Type B pancreatic cell (in vitro differentiated cells): Measurements from ENCODE around the gene PLCL2. TPM values are rescaled to one million over a fixed set of nuclear protein-coding genes. Genes with fewer than 3 reads are reported as not detected.

ENCODE experiments used
- DNase-seq: peaks from one replicate; pipeline ENCODE4 v3.0.0; 2021; ENCODE audit warnings: mixed read lengths; ENCODE audit not compliant: unreplicated experiment; ENCODE audit errors: extremely low spot score
- H3K27ac Mint-ChIP-seq: 2 replicates; pipeline ENCODE4 v1.8.0; 2021; ENCODE audit warnings: mild to moderate bottlenecking, mixed read lengths
- H3K27me3 Mint-ChIP-seq: 2 replicates; pipeline ENCODE4 v1.8.0; 2021; ENCODE audit warnings: mixed read lengths
- H3K36me3 Mint-ChIP-seq: 2 replicates; pipeline ENCODE4 v1.8.0; 2021; ENCODE audit warnings: mixed read lengths
- H3K4me1 Mint-ChIP-seq: one replicate; pipeline ENCODE4 v1.8.0; 2021; ENCODE audit warnings: mixed read lengths; ENCODE audit not compliant: unreplicated experiment
- H3K4me3 Mint-ChIP-seq: 2 replicates; pipeline ENCODE4 v1.8.0; 2021; ENCODE audit warnings: mild to moderate bottlenecking, mixed read lengths
- H3K9me3 Mint-ChIP-seq: 2 replicates; pipeline ENCODE4 v1.8.0; 2021; ENCODE audit warnings: mixed read lengths
- total RNA-seq: library from RNA; stranded (reverse); gene quantifications from 2 replicates; pipeline ENCODE4 v1.2.1, GENCODE V29; 2021; ENCODE audit warnings: low replicate concordance
- TF ChIP-seq, protein P1 (sequence below): fragments of 200-600 bp; sonication (generic); conservative IDR thresholded peaks from 2 replicates; pipeline ENCODE4 v1.5.0; 2021; ENCODE audit warnings: antibody characterized with exemption, mild to moderate bottlenecking

PLCL2 gene
- total RNA-seq, 1 donor from 2014 or later: 10.6 TPM

DNA sequence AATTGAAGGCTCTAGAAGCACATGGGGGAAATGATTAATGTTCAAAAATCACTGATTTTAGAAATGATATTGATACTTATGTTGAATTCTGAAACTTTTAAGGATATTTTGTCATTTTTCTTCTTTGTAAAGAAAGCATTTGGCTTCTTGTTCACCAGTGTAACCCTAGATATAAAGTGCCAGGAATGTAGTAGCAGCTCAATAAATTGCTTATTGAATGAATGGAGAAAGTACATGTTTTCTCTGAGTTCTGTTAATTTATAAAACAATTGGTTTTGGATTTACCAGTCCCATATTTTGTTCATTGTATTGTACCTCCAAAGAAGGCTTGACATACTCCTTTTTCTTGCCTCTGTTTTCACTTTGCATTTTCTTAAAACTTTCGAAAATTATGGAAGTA lies 2.4 kb downstream of the PLCL2 start:
- peak overlapping the region; percentile 48 for H3K4me3 Mint-ChIP-seq
- H3K27me3 Mint-ChIP-seq: peaks cover 12% of the 10 kb centered on the region
- no peaks in the 10 kb centered on the region for H3K36me3 Mint-ChIP-seq
- TF ChIP-seq, protein P1, sequence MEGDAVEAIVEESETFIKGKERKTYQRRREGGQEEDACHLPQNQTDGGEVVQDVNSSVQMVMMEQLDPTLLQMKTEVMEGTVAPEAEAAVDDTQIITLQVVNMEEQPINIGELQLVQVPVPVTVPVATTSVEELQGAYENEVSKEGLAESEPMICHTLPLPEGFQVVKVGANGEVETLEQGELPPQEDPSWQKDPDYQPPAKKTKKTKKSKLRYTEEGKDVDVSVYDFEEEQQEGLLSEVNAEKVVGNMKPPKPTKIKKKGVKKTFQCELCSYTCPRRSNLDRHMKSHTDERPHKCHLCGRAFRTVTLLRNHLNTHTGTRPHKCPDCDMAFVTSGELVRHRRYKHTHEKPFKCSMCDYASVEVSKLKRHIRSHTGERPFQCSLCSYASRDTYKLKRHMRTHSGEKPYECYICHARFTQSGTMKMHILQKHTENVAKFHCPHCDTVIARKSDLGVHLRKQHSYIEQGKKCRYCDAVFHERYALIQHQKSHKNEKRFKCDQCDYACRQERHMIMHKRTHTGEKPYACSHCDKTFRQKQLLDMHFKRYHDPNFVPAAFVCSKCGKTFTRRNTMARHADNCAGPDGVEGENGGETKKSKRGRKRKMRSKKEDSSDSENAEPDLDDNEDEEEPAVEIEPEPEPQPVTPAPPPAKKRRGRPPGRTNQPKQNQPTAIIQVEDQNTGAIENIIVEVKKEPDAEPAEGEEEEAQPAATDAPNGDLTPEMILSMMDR: no peak
- H3K9me3 Mint-ChIP-seq: no peaks in the 10 kb centered on the region
- H3K27ac Mint-ChIP-seq: no peak overlapping the region
- H3K4me1 Mint-ChIP-seq: peaks cover 60% of the 10 kb centered on the region
- DNase-seq: no peak

DNA sequence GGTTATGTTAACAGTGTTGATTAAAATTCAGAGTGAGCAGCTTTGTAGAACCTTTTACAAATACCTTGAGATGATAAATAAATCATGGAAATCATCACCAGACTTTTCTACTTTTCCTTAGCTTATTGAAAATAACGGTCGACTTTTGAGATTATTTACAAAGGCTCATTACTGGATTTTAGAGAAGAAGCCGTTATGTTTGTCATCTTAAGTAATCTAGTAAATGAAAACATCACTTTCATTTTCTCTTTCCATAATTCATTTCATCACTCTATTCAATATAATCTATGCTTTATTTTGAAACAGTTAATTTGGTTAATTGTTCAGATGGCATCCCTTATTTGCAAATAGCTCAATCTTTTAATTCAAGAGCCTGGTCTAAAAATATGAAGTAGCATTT lies 3.6 kb downstream of the PLCL2 start:
- H3K4me3 Mint-ChIP-seq: peak overlapping the region; percentile 46

DNA sequence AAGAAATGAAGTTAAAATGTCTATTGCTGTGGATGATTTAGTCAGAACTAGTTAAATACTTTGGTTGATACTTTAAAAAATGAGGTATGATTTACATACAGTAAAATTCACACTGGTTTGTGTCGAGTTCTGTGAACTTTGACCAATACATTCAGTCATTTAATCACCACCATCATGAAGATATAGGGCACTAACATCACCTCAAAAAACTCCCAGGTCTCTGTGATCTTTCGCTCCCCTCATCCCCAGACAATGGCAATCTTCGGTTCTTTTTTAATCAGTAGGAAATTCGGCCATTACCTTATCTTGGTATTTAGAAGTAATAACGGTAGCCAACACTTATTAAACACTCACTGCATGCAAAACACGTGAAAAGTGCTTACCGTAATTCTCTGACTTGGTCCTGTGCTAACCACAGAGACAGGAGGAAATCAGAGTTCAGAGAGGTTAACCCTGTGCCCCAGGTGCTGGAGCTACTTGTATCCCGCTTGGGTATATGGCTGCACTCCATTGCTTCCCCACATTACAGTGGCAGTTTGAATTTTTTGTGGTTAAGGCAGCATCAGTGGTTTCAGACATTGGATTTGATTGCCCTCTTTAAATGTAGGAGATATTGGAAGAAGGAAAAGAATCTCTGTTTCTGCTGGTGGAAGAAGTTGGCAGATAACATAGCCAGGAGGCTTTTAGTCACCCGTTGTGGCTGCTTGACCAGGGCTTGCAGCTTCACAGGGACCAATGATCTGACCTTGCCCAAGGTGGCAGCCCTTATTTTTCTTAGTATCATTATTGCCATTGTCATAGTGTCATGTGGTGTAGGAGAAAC lies 4.2 kb downstream of the PLCL2 start:
- TF ChIP-seq, protein P1: no peak
- H3K27ac Mint-ChIP-seq: no peak overlapping the region
- no peak overlapping the region for H3K4me3 Mint-ChIP-seq
- DNase-seq: no peak
- peaks cover 7% of the 10 kb centered on the region for H3K27me3 Mint-ChIP-seq
- no peaks in the 10 kb centered on the region for H3K9me3 Mint-ChIP-seq
- H3K4me1 Mint-ChIP-seq: peaks cover 53% of the 10 kb centered on the region
- no peaks in the 10 kb centered on the region for H3K36me3 Mint-ChIP-seq

More for the DNA sequence above, 3.6 kb downstream of the PLCL2 start:
- Mint-ChIP-seq H3K36me3 (no peaks in the 10 kb centered on the region), H3K4me1 (peaks cover 53% of the 10 kb centered on the region), H3K27me3 (peaks cover 12% of the 10 kb centered on the region), H3K9me3 (no peaks in the 10 kb centered on the region), H3K27ac (no peak overlapping the region)
- TF ChIP-seq, protein P1: no peak
- no peak for DNase-seq

DNA sequence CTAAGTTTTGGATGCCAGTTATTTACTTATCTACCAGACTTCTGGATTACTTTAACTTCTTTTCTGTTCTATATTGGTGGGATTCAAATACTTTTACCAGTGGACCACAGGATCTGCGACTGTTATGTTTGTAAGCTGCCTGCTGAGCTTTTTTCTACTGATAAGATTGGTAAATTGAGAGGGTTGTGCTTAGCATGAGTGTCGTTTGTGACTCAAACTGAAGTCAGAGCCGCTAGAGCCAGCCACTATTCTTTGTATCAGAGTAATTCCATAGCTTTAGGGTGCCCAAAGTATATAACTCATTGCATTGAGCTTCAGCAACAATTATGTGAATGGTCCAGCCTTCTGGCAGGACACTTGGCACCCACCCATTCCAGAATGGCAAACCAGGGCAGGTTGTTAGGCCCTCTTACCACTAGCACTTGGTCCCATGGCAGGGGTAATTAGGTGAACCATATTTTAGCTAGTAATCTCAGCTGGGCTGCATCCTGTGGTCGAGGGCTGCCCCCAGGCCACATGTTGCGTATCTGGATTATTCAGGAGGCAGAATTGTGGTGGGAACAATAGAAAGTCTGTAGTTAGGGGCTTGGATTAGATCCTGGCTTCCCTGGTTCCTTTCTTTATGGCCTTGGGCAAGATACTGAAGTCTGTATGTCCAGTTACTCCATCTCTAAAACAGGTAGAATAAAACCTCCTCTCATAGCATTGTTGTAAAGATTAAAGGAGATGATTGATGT lies 6.0 kb downstream of the PLCL2 start:
- no peaks in the 10 kb centered on the region for H3K36me3 Mint-ChIP-seq
- peaks cover 48% of the 10 kb centered on the region for H3K4me1 Mint-ChIP-seq
- peaks cover 7% of the 10 kb centered on the region for H3K27me3 Mint-ChIP-seq
- H3K4me3 Mint-ChIP-seq: peak overlapping the region; percentile 14
- TF ChIP-seq, protein P1: no peak
- H3K27ac Mint-ChIP-seq: no peak overlapping the region
- no peaks in the 10 kb centered on the region for H3K9me3 Mint-ChIP-seq
- DNase-seq: no peak

DNA sequence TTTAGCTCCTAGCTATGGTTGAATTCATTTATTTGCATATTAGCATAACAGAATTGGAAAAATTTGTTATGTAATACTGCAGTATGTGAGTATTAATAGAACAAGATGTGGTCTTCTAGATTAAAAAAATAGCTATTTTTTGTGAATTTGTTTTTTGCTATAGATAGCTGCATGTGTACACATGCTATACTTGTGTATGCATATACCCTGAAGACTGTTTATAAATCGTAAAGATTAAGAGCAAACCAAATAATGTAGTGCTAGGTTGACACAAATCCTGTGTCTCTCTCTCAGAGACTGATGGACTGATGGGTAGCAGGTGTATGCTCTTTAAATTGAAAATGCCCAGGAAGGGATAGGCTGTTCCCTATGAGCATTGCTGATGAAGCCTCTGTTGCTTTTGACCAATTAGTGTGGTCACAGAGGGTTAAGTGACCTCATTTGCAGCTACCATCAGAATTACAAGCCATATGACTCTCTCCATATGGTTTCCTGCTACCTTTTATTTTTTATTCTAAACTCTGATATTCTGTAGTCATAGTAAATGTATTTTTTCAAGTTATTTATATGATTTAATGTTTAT lies 9.0 kb downstream of the PLCL2 start:
- no peak for DNase-seq
- H3K4me3 Mint-ChIP-seq: no peak overlapping the region
- H3K9me3 Mint-ChIP-seq: no peaks in the 10 kb centered on the region
- TF ChIP-seq, protein P1: no peak
- no peak overlapping the region for H3K27ac Mint-ChIP-seq
- H3K4me1 Mint-ChIP-seq: peaks cover 44% of the 10 kb centered on the region
- peaks cover 7% of the 10 kb centered on the region for H3K27me3 Mint-ChIP-seq
- no peaks in the 10 kb centered on the region for H3K36me3 Mint-ChIP-seq
